Adrenal gland (tissue), 12 donors: ENCODE data around the gene XYLB. TPM values are rescaled to one million over a fixed set of nuclear protein-coding genes. Genes with fewer than 3 reads are reported as not detected.

Experiments used
- DNase-seq, 7 donors: peaks; one replicate each; pipeline ENCODE4 v3.0.0-alpha.2; 2019 to 2020
- H3K27ac ChIP-seq, 5 donors: fragments of 200-600 bp; sonication (generic) in 4 of 5; 1 replicate in 3 of 5; 2 replicates in 2 of 5; pipeline versions ENCODE4 v1.5.1 to v1.8.0; 2016 to 2020; ENCODE audit warnings: mild to moderate bottlenecking in 1 of 5
- H3K27me3 ChIP-seq: fragments of 200-600 bp; 2 replicates; pipeline ENCODE4 v1.8.0; 2021
- H3K36me3 ChIP-seq, 2 donors: fragments of 200-600 bp; replicated peaks in 1 of 2; 1 replicate in 1 of 2; 2 replicates in 1 of 2; pipeline versions ENCODE4 v1.5.1 to v1.8.0; 2018 to 2022
- H3K4me1 ChIP-seq, 2 donors: fragments of 200-600 bp; replicated peaks in 1 of 2; 1 replicate in 1 of 2; 2 replicates in 1 of 2; pipeline versions ENCODE4 v1.5.1 to v1.8.0; 2018 to 2021
- H3K4me3 ChIP-seq, 4 donors: fragments of 200-600 bp; sonication (generic) in 3 of 4; one replicate each; pipeline ENCODE4 v1.5.1; 2016 to 2018
- H3K9me3 ChIP-seq, 3 donors: fragments of 200-600 bp; sonication (generic) in 1 of 3; replicated peaks in 1 of 3; 1 replicate in 2 of 3; 2 replicates in 1 of 3; pipeline versions ENCODE4 v1.5.1 to v1.8.0; 2016 to 2021
- CTCF ChIP-seq, 6 experiments: fragments of 450-650 bp in 4 of 6; fragments of 200-600 bp in 2 of 6; sonication (generic) in 1 of 6; IDR thresholded peaks; 1 replicate in 5 of 6; 2 replicates in 1 of 6; pipeline versions ENCODE4 v1.5.1 to v1.8.0; 2016 to 2021; ENCODE audit warnings: antibody characterized with exemption in 6 of 6, mild to moderate bottlenecking in 2 of 6, moderate library complexity in 1 of 6
- POLR2A ChIP-seq, 2 donors: fragments of 450-650 bp; IDR thresholded peaks; one replicate each; pipeline ENCODE4 v1.6.1; 2017; ENCODE audit warnings: antibody characterized with exemption in 2 of 2, mild to moderate bottlenecking in 2 of 2, moderate library complexity in 1 of 2
- WGBS, 4 donors: extraction: QIAGEN DNeasy Blood & Tissue Kit in 2 of 4; methylation state at CpG; one replicate each; pipeline versions ENCODE4 v1.1.5 to v1.1.7; 2013 to 2017; 5-methylcytosine and 5-hydroxymethylcytosine counted together
- intact Hi-C, 2 donors: fragments of 100-400 bp; cut with DNase I; formaldehyde crosslinking; loops; one replicate each; pipeline versions ENCODE4 v1.14.1 to v1.15.0; 2022 to 2023
- polyA plus RNA-seq, 3 donors: library from polyadenylated mRNA; stranded (reverse); fragments of 200-250 nt in 2 of 3; fragments of 350-450 nt in 1 of 3; fragmentation: Illumina TruSeq in 1 of 3; extraction: RNeasy Lipid Tissue Mini Kit (QIAGEN cat#74804) in 1 of 3; gene quantifications; one replicate each; pipeline ENCODE4 v1.2.3, GENCODE V29; 2013 to 2014
- total RNA-seq, 9 donors: library from RNA; depleted of rRNA in 4 of 9; stranded (reverse); fragments of >200 nt in 4 of 9; fragments of 120-200 nt in 1 of 9; fragmentation: NEBNext Ultra II Directional in 1 of 9; extraction: Animal tissue kit (Norgen Biotek cat#: 25700) in 1 of 9; gene quantifications; one replicate each; pipeline versions ENCODE4 v1.1.0 to v1.2.4, GENCODE V29; 2013 to 2023
- donor health status: healthy with polysubstance abuse.
- donor health status: Bipolar disorder and iron deficiency.
- donor health status: DM: yes; HTN: yes; CAD: no.
- donor health status: DM: no; HTN: no; CAD: no.
- donor health status: DM: no; HTN: no; CAD: no.
- donor health status: DM: yes; HTN: yes; CAD: no.

The XYLB gene
- total and polyA plus RNA-seq, 12 donors, result 1.5 to 14.9 (median 7.5) TPM

- Histone ChIP-seq H3K36me3 (no peaks in the 10 kb centered on the region), H3K4me3 (peak overlapping the region in 1 of 4 donors; percentile 97), H3K9me3 (no peaks in the 10 kb centered on the region), H3K4me1 (peaks cover 37 to 54% of the 10 kb centered on the region in 2 donors), H3K27ac (peak overlapping the region; percentile 24 to 94 (median 90)), H3K27me3 (no peaks in the 10 kb centered on the region)
- 0 to 1% (median 1%) methylated on average over 12 to 35 of the region's 36 CpGs; no CpG with 5 or more reads in 1 of the 4 donors for WGBS, 4 donors
- no peak for DNase-seq
- TF ChIP-seq CTCF (IDR thresholded peaks at IDR 0.05), result no peak
- TF ChIP-seq POLR2A (IDR thresholded peaks at IDR 0.05), result no peak
- intact Hi-C loops, result no loop called here
Measured at GRCh38 chr3:38453913-38454177, 107.3 kb downstream of the XYLB start.

- DNase-seq, result peak in 6 of 7 donors; percentile 48 to 72 (median 55)
- H3K9me3 ChIP-seq, result no peaks in the 10 kb centered on the region
- peak overlapping the region; percentile 24 to 94 (median 90) for H3K27ac ChIP-seq
- no peaks in the 10 kb centered on the region for H3K36me3 ChIP-seq
- WGBS, 4 donors, result 0 to 2% (median 1%) methylated on average over 12 to 78 of the region's 78 CpGs
- peaks cover 35 to 54% of the 10 kb centered on the region in 2 donors for H3K4me1 ChIP-seq
- peak overlapping the region; percentile 29 to 97 (median 56) for H3K4me3 ChIP-seq
- intact Hi-C loops, result no loop called here
- H3K27me3 ChIP-seq, result no peaks in the 10 kb centered on the region
- TF ChIP-seq POLR2A (IDR thresholded peaks at IDR 0.05), result peak in 1 of 2 donors; percentile 45
- TF ChIP-seq CTCF (IDR thresholded peaks at IDR 0.05), result no peak
Measured at GRCh38 chr3:38454178-38454883, 107.7 kb downstream of the XYLB start.

DNA sequence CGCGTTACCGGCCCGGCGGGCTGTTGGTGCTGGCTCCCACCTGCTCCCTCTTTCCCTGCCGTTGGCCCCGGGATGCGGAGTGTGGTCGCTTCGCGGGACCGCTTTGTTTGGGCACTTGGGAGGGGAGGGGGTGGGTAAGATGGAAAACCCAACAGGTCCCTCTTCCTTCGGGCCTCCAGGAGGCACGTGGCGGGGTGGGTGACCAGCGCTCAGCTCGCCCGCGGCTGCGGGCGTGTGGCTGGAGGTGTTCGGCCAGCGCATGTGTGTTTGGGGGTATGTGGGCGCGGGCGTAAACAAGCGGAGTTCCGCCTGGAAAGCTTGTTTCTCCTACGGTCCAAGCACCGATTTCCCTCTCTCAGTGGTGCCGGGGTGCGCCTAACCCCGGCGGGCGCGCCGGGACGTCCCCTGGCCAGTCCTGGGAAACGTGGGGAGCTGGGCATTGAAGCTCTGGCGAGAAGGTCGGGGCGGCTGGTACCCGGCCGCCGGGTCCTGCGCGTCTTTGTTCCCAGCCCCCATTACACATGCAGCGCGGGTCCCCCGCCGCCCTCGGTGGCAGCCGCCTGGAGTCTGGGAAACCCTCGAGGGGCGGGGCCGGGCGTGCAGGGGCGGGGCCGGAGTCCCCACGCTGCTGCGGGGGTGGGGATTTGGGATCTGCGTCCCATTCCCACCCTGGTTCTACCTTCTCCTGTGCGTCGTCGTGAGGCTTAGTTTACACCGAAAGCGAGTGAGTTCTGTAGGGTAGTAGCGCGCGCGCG lies 108.5 kb downstream of the XYLB start:
- Histone ChIP-seq H3K27ac (peak overlapping the region; percentile 15 to 94 (median 90)), H3K36me3 (no peaks in the 10 kb centered on the region), H3K4me3 (peak overlapping the region; percentile 27 to 97 (median 56)), H3K27me3 (no peaks in the 10 kb centered on the region), H3K4me1 (peaks cover 40 to 55% of the 10 kb centered on the region in 2 donors), H3K9me3 (no peaks in the 10 kb centered on the region)
- intact Hi-C loops, result no loop called here
- DNase-seq, result peak; percentile 87 to 91 (median 89)
- 0 to 1% (median 0%) methylated on average over 14 to 72 of the region's 72 CpGs for WGBS, 4 donors
- no peak for TF ChIP-seq CTCF (IDR thresholded peaks at IDR 0.05)
- TF ChIP-seq POLR2A (IDR thresholded peaks at IDR 0.05), result no peak

GRCh38 chr3:38455639-38456430 lies 109.2 kb downstream of the XYLB start:
- Histone ChIP-seq H3K27me3 (no peaks in the 10 kb centered on the region), H3K36me3 (no peaks in the 10 kb centered on the region), H3K4me1 (peaks cover 48 to 59% of the 10 kb centered on the region in 2 donors), H3K4me3 (peak overlapping the region in 2 of 4 donors; percentile 75 to 97), H3K9me3 (no peaks in the 10 kb centered on the region), H3K27ac (peak overlapping the region; percentile 15 to 94 (median 90))
- peak in 1 of 2 donors; percentile 85 for TF ChIP-seq POLR2A (IDR thresholded peaks at IDR 0.05)
- TF ChIP-seq CTCF (IDR thresholded peaks at IDR 0.05), result no peak
- 9 to 16% (median 11%) methylated on average over 5 to 15 of the region's 15 CpGs for WGBS, 4 donors
- peak in 6 of 7 donors; percentile 60 to 79 (median 72) for DNase-seq
- intact Hi-C loops, result no loop called here
